ENCODE data around the gene MAMDC2.

GRCh38 chr9:70134360-70134759 is 90.7 kb downstream of the MAMDC2 start:
- no peak for TF ChIP-seq YY1 (IDR thresholded peaks at IDR 0.05; ENCODE audit: insufficient read depth, insufficient read length)
- no peak for TF ChIP-seq SUZ12 (IDR thresholded peaks at IDR 0.05; ENCODE audit: extremely low read depth, insufficient read depth, insufficient read length)
